CD4-positive, alpha-beta T cell treated with Interleukin-4 for 1 hour (primary cell): Measurements from ENCODE around the gene NDUFA6.

Source experiments
- DNase-seq, 2 donors: peaks; one replicate each; pipeline ENCODE4 v3.0.0-alpha.2; 2020 to 2022

Gene NDUFA6

GRCh38 chr22:42069801-42070516 lies 20.6 kb downstream of the NDUFA6 start:
- peak in 1 of 2 donors; percentile 29 for DNase-seq

GRCh38 chr22:42068291-42068690 lies 22.3 kb downstream of the NDUFA6 start:
- no peak for DNase-seq

- no peak for DNase-seq
Observed at GRCh38 chr22:42067671-42068251, 22.8 kb downstream of the NDUFA6 start.

- DNase-seq: no peak
Observed at GRCh38 chr22:42066937-42067336, 23.6 kb downstream of the NDUFA6 start.

GRCh38 chr22:42066126-42066761 lies 24.3 kb downstream of the NDUFA6 start:
- no peak for DNase-seq

GRCh38 chr22:42065438-42066125 lies 25.0 kb downstream of the NDUFA6 start:
- no peak for DNase-seq

GRCh38 chr22:42064629-42065028 lies 25.9 kb downstream of the NDUFA6 start:
- no peak for DNase-seq

- DNase-seq: no peak
Observed at GRCh38 chr22:42062506-42063170, 27.9 kb downstream of the NDUFA6 start.

GRCh38 chr22:42061041-42061440 lies 29.5 kb downstream of the NDUFA6 start:
- no peak for DNase-seq

GRCh38 chr22:42060489-42060888 lies 30.1 kb downstream of the NDUFA6 start:
- no peak for DNase-seq

- DNase-seq: no peak
Observed at GRCh38 chr22:42056757-42057511, 33.6 kb downstream of the NDUFA6 start.

GRCh38 chr22:42052765-42053164 lies 37.8 kb downstream of the NDUFA6 start:
- no peak for DNase-seq

GRCh38 chr22:42050641-42051180 lies 39.9 kb downstream of the NDUFA6 start:
- no peak for DNase-seq

- DNase-seq: no peak
Observed at GRCh38 chr22:42041784-42042183, 48.8 kb downstream of the NDUFA6 start.

GRCh38 chr22:42039271-42039670 lies 51.3 kb downstream of the NDUFA6 start:
- no peak for DNase-seq
